ENCODE data around the gene HPX.

- TF ChIP-seq CTCF (IDR thresholded peaks at IDR 0.05; ENCODE audit: low read depth, low read length) (no peak), MYC (IDR thresholded peaks at IDR 0.05; ENCODE audit: low read depth, low read length) (no peak)
Observed at GRCh38 chr11:6440906-6441358, at the start of gene HPX.
